ENCODE results near the gene KCNJ9.
A peak's percentile ranks its signal among the peaks of the same experiment; 100 is the strongest.

KCNJ9 gene

GRCh38 chr1:160081261-160081936 lies at the start of gene KCNJ9:
TSS of gene KCNJ9 (plus strand) at chr1:160081538. CDS start at chr1:160084031, 2,493 bp downstream.
- no peak for DNase-seq (ENCODE audit: low spot score)
- TF ChIP-seq CTCF (IDR thresholded peaks at IDR 0.05; ENCODE audit: extremely low read depth, insufficient read depth, missing control alignments), result no peak
- in situ Hi-C loops (cut with MboI; ENCODE audit: low pct_unique_long_range_greater_than_20kb, low sequenced_read_pairs, unreplicated experiment), result loop anchor here (5.0 kb wide), 1 partner anchor 34 kb away; no protein-coding TSS in a partner anchor

- TF ChIP-seq CTCF (IDR thresholded peaks at IDR 0.05; ENCODE audit: extremely low read depth, insufficient read depth, missing control alignments), result no peak
- in situ Hi-C loops (cut with MboI; ENCODE audit: low pct_unique_long_range_greater_than_20kb, low sequenced_read_pairs, unreplicated experiment), result no loop called here
Observed at GRCh38 chr1:160032165-160032820, 49.0 kb upstream of the KCNJ9 start.

GRCh38 chr1:160040476-160040875 lies 40.9 kb upstream of the KCNJ9 start:
- DNase-seq (ENCODE audit: low spot score), result no peak
- TF ChIP-seq CTCF (IDR thresholded peaks at IDR 0.05; ENCODE audit: extremely low read depth, insufficient read depth, missing control alignments), result no peak
- in situ Hi-C loops (cut with MboI; ENCODE audit: low pct_unique_long_range_greater_than_20kb, low sequenced_read_pairs, unreplicated experiment), result no loop called here

More at GRCh38 chr1:160032165-160032820, 49.0 kb upstream of the KCNJ9 start:
- DNase-seq (ENCODE audit: low spot score), result no peak

GRCh38 chr1:160043543-160043942 lies 37.8 kb upstream of the KCNJ9 start:
- no peak for DNase-seq (ENCODE audit: low spot score)
- in situ Hi-C loops (cut with MboI; ENCODE audit: low pct_unique_long_range_greater_than_20kb, low sequenced_read_pairs, unreplicated experiment), result no loop called here
- no peak for TF ChIP-seq CTCF (IDR thresholded peaks at IDR 0.05; ENCODE audit: extremely low read depth, insufficient read depth, missing control alignments)

- TF ChIP-seq CTCF (IDR thresholded peaks at IDR 0.05; ENCODE audit: extremely low read depth, insufficient read depth, missing control alignments), result no peak
- in situ Hi-C loops (cut with MboI; ENCODE audit: low pct_unique_long_range_greater_than_20kb, low sequenced_read_pairs, unreplicated experiment), result loop anchor here (5.0 kb wide), 1 partner anchor 37 kb away; the partner anchor contains the start of gene KCNJ9
- DNase-seq (ENCODE audit: low spot score), result no peak
Observed at GRCh38 chr1:160045653-160046052, 35.7 kb upstream of the KCNJ9 start.

- peak; percentile 71 for TF ChIP-seq CTCF (IDR thresholded peaks at IDR 0.05; ENCODE audit: extremely low read depth, insufficient read depth, missing control alignments)
- in situ Hi-C loops (cut with MboI; ENCODE audit: low pct_unique_long_range_greater_than_20kb, low sequenced_read_pairs, unreplicated experiment), result loop anchor here (5.0 kb wide), 1 partner anchor 36 kb away; the partner anchor contains the start of gene KCNJ9
- peak; percentile 75 for DNase-seq (ENCODE audit: low spot score)
Observed at GRCh38 chr1:160046494-160047110, 34.7 kb upstream of the KCNJ9 start.
